ENCODE data around the gene SLC25A10. TPM values are rescaled to one million over a fixed set of nuclear protein-coding genes. Genes with fewer than 3 reads are reported as not detected.

SLC25A10 gene
- total RNA-seq, 4 donors from 2014 or later = 5.6 to 11.3 (median 7.6) TPM; not detected in 1

DNA sequence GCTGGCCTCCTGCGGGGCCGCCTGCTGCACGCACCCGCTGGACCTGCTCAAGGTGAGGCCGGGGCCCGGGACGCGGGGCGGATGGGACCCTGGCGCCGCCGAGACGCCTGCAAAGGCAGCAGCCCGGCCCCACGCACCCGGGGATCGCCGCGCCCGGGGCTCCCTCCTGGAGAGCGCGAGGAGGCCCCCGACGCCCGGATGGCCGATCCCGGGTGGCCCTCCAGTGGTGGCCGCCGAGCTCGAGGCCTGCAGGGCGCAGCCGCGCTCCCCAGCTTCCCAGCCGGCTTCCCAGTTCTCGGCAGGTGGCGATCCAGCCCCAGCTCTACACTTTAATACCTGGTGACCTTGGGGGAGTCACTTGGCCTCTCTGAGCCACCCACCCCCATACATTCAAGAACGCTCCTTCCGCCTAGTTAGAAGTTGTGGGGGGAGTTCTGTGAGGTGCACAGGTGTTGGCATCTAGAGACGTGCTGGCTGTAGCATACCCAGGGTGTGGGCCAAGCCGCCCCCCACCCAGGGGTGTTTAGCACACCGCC is 452 bp downstream of the SLC25A10 start:
- Histone ChIP-seq H3K9me3 (no peaks in the 10 kb centered on the region), H3K4me3 (peak overlapping the region; percentile 31 to 67), H3K36me3 (no peaks in the 10 kb centered on the region), H3K27ac (no peak overlapping the region), H3K27me3 (no peaks in the 10 kb centered on the region), H3K4me1 (peaks cover 0 to 14% of the 10 kb centered on the region in 2 donors)
- TF ChIP-seq, protein P1, sequence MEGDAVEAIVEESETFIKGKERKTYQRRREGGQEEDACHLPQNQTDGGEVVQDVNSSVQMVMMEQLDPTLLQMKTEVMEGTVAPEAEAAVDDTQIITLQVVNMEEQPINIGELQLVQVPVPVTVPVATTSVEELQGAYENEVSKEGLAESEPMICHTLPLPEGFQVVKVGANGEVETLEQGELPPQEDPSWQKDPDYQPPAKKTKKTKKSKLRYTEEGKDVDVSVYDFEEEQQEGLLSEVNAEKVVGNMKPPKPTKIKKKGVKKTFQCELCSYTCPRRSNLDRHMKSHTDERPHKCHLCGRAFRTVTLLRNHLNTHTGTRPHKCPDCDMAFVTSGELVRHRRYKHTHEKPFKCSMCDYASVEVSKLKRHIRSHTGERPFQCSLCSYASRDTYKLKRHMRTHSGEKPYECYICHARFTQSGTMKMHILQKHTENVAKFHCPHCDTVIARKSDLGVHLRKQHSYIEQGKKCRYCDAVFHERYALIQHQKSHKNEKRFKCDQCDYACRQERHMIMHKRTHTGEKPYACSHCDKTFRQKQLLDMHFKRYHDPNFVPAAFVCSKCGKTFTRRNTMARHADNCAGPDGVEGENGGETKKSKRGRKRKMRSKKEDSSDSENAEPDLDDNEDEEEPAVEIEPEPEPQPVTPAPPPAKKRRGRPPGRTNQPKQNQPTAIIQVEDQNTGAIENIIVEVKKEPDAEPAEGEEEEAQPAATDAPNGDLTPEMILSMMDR (IDR thresholded peaks at IDR 0.05) = no peak
- no peak for TF ChIP-seq POLR2A (IDR thresholded peaks at IDR 0.05)
- intact Hi-C loops (cut with DNase I; ENCODE audit: low total_unique reads) = no loop called here
- DNase-seq = peak in 1 of 2 donors; percentile 17

DNA sequence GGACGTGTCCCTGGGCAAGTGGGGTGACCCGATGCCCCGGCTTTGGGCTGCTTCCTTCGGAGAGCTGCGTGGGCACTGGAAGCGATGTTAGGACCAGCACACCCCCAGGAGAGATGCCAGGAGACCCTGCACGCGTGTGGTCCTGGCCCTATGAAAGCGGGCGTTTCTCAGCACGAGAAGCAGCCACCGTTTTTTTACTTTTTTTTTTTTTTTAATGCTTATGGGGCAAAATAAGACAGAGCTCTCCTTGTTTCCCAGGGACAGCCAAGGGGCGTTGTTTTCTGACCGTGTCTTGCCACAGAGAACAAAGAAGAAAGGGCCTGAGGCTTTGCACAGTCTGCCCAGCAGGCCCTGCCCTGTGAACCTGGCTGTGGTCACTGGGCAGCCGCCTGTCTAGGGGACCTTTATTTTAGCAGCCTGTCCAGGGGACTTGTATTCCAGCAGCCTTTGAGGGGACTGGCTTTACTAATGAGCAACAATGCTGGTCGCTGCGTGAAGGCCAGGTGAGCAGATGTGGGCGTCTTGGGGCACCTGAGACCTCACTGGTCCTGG is 996 bp downstream of the SLC25A10 start:
- Histone ChIP-seq H3K9me3 (no peaks in the 10 kb centered on the region), H3K27me3 (no peaks in the 10 kb centered on the region), H3K27ac (no peak overlapping the region), H3K4me3 (peak overlapping the region; percentile 31 to 67), H3K4me1 (peaks cover 0 to 14% of the 10 kb centered on the region in 2 donors), H3K36me3 (no peaks in the 10 kb centered on the region)
- intact Hi-C loops (cut with DNase I; ENCODE audit: low total_unique reads) = no loop called here
- TF ChIP-seq, protein P1 (IDR thresholded peaks at IDR 0.05) = no peak
- no peak for TF ChIP-seq POLR2A (IDR thresholded peaks at IDR 0.05)
- no peak for DNase-seq

DNA sequence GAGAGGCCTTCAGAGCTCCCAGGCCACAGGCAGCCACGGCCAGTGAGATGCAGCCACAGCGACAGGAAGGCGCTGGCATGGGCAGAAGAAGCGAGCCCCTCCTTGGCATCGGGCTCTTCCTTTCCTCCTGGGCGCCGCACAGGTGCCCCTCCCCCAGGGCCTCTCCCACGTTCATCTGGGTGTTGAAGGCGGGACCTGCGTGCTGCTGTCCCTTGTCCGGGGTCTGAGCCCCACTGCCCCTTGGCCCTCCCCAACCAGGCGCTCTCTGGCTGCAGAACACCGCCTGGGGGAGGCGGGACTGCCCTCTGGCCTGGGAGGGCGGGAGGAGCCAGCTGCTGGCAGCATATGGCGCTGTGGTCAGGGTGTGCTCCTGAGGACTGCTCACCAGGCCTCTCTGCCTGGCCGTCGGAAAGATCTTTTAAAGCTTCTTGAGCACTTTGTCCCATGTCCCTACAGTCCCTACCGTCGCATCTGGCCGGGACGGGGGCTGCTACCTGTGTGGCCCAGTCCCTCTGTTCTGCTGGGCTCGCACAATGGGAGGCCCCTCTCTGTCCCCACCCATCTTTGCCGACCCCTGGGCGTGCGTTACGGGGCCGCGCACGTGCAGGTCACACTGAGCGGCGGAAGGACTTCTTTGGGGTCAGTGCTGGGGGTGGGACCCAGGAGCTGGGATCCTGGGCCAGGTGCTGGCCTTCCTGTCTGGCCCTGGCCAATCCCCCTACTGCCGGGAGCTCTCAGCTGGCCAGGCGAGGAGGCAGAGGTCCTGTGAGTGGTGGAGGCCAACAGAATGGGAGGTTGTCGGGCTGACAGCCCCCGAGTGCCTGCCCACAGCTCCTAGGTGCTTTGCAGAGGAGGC is 1.7 kb downstream of the SLC25A10 start:
- Histone ChIP-seq H3K9me3 (no peaks in the 10 kb centered on the region), H3K36me3 (no peaks in the 10 kb centered on the region), H3K27me3 (no peaks in the 10 kb centered on the region), H3K4me1 (peaks cover 0 to 14% of the 10 kb centered on the region in 2 donors), H3K4me3 (no peak overlapping the region), H3K27ac (no peak overlapping the region)
- DNase-seq = peak in 1 of 2 donors; percentile 18
- TF ChIP-seq POLR2A (IDR thresholded peaks at IDR 0.05) = no peak
- TF ChIP-seq, protein P1 (IDR thresholded peaks at IDR 0.05) = no peak
- intact Hi-C loops (cut with DNase I; ENCODE audit: low total_unique reads) = no loop called here

DNA sequence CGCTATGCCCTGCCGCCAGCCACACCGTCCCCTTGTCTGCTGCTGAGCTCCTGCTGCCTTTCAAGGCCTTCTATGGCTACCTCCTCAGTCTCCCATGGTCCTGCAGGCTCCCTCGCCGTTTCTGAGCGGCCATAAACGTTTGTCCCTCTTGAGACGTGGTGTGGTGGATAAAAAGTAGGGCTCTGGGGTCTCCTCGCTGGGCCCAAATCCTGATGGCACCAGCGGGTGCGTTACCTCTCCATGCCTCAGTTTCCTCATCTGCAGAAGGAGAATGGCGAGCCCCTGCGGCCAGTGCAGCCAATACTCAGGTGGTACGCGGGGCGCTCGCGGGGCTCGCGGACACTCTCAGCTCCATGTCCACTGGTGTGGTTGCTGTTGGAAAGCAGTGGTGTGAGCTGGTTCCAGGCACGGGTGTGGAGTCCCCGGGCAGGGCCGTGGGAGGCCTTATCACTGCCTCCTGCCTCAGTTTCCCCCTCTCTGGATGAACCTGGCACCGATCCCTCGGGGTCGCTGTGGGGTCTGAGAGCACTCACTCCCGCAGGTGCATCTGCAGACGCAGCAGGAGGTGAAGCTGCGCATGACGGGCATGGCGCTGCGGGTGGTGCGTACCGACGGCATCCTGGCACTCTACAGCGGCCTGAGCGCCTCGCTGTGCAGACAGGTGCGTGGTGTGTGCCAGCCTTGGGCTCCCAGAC is 2.5 kb downstream of the SLC25A10 start:
- intact Hi-C loops (cut with DNase I; ENCODE audit: low total_unique reads) = no loop called here
- DNase-seq = peak in 1 of 2 donors; percentile 16
- TF ChIP-seq POLR2A (IDR thresholded peaks at IDR 0.05) = no peak
- TF ChIP-seq, protein P1 (IDR thresholded peaks at IDR 0.05) = no peak
- Histone ChIP-seq H3K9me3 (no peaks in the 10 kb centered on the region), H3K4me1 (peaks cover 0 to 14% of the 10 kb centered on the region in 2 donors), H3K27me3 (no peaks in the 10 kb centered on the region), H3K36me3 (no peaks in the 10 kb centered on the region), H3K27ac (no peak overlapping the region), H3K4me3 (no peak overlapping the region)
